OCI-LY7 (cell line): ENCODE results near the gene CELF3. TPM values are rescaled to one million over a fixed set of nuclear protein-coding genes. Genes with fewer than 3 reads are reported as not detected.

Experiments
- BruUV-seq: library from RNA; stranded (reverse); fragments of 400-500 nt; replicated peaks from 2 replicates; lab custom pipeline; 2021; lab: Mats Ljungman, UMichigan
- CTCF ChIA-PET: fragments of 300-600 bp; sonication (Branson Sonifier 250); formaldehyde crosslinking; loops from one replicate; lab custom pipeline; 2022; ENCODE audit warnings: antibody characterized with exemption; ENCODE audit not compliant: unreplicated experiment; lab: Charles Lee
- POLR2A ChIA-PET: fragments of 300-600 bp; sonication (Branson Sonifier 250); formaldehyde crosslinking; loops from one replicate; lab custom pipeline; 2022; ENCODE audit warnings: antibody characterized with exemption; lab: Charles Lee
- DNase-seq: peaks from one replicate; pipeline ENCODE4 v3.0.0-alpha.2; 2015; ENCODE audit warnings: low spot score
- H2AFZ ChIP-seq: fragments of 200-600 bp; sonication (generic), shearing (Covaris generic); 2 replicates; pipeline ENCODE4 v1.6.1; 2014; ENCODE audit warnings: mild to moderate bottlenecking, antibody characterized with exemption, low read length, moderate library complexity
- H3K27ac ChIP-seq: fragments of 200-600 bp; sonication (generic); 2 replicates; pipeline ENCODE4 v1.5.1; 2014; ENCODE audit warnings: mixed run types, low read depth, mild to moderate bottlenecking, moderate library complexity, low read length, inconsistent platforms; ENCODE audit not compliant: poor library complexity, severe bottlenecking
- H3K36me3 ChIP-seq: fragments of 200-600 bp; sonication (generic); 2 replicates; pipeline ENCODE4 v1.6.1; 2014; ENCODE audit warnings: mild to moderate bottlenecking, antibody characterized with exemption, low read length, moderate library complexity, mixed read lengths; ENCODE audit not compliant: insufficient read depth
- H3K4me1 ChIP-seq: fragments of 200-600 bp; sonication (generic); 2 replicates; pipeline ENCODE4 v1.5.1; 2014; ENCODE audit warnings: mild to moderate bottlenecking, low read length; ENCODE audit not compliant: insufficient read depth, poor library complexity, severe bottlenecking
- H3K4me2 ChIP-seq: fragments of 200-600 bp; sonication (generic); 2 replicates; pipeline ENCODE4 v1.6.1; 2014; ENCODE audit warnings: mild to moderate bottlenecking, low read length
- H3K4me3 ChIP-seq: fragments of 200-600 bp; sonication (generic); 2 replicates; pipeline ENCODE4 v1.5.1; 2014; ENCODE audit warnings: mild to moderate bottlenecking, low read depth, low read length; ENCODE audit not compliant: poor library complexity, severe bottlenecking
- H3K79me2 ChIP-seq: fragments of 200-600 bp; sonication (generic); 2 replicates; pipeline ENCODE4 v1.6.1; 2016; ENCODE audit warnings: low read depth, mild to moderate bottlenecking, low read length, moderate library complexity, mixed read lengths; ENCODE audit not compliant: insufficient read depth
- H3K9me2 ChIP-seq: fragments of 200-600 bp; sonication (generic); 2 replicates; pipeline ENCODE4 v1.6.1; 2016; ENCODE audit warnings: mild to moderate bottlenecking, low read length, mixed read lengths; ENCODE audit not compliant: insufficient read depth
- H3K9me3 ChIP-seq: fragments of 200-600 bp; sonication (generic); 2 replicates; pipeline ENCODE4 v1.6.1; 2014; ENCODE audit warnings: mild to moderate bottlenecking, mixed run types, low read length, mixed read lengths
- H4K20me1 ChIP-seq: fragments of 200-600 bp; sonication (generic); 2 replicates; pipeline ENCODE4 v1.6.1; 2014; ENCODE audit warnings: mild to moderate bottlenecking, antibody characterized with exemption, low read length, moderate library complexity, mixed read lengths; ENCODE audit not compliant: insufficient read depth
- CTCF ChIP-seq: fragments of 200-600 bp; sonication (generic); conservative IDR thresholded peaks from 2 replicates; pipeline ENCODE4 v1.5.1; 2014; ENCODE audit warnings: mild to moderate bottlenecking, antibody characterized with exemption, low read length, moderate library complexity, mixed read lengths
- EZH2phosphoT487 ChIP-seq: fragments of 200-600 bp; sonication (generic); IDR thresholded peaks from 2 replicates; pipeline ENCODE4 v1.6.1; 2018; ENCODE audit warnings: low read depth, borderline replicate concordance, mild to moderate bottlenecking, mixed run types, antibody characterized with exemption, low read length, moderate library complexity, mixed read lengths
- intact Hi-C: fragments of 100-400 bp; cut with micrococcal nuclease; formaldehyde crosslinking; loops from one replicate; pipeline ENCODE4 v1.10.0; 2022; ENCODE audit not compliant: unreplicated experiment
- total RNA-seq, 2 experiments: library from RNA; depleted of rRNA in 1 of 2; stranded (reverse); fragments of >200 nt in 1 of 2; shearing (Covaris generic) in 1 of 2; gene quantifications; 2 replicates each; pipeline ENCODE4 v1.2.3, GENCODE V29; 2014 to 2022

The CELF3 gene
- total RNA-seq, 2 experiments from 2014 or later, result not detected

GRCh38 chr1:151721788-151722510, 5.3 kb upstream of the CELF3 start:
- Histone ChIP-seq H3K9me2 (no peaks in the 10 kb centered on the region), H3K27ac (no peak overlapping the region), H3K4me1 (peaks cover 16% of the 10 kb centered on the region), H3K4me2 (peak overlapping the region; percentile 83), H3K9me3 (no peaks in the 10 kb centered on the region), H3K4me3 (peak overlapping the region; percentile 68), H3K79me2 (no peaks in the 10 kb centered on the region), H4K20me1 (no peaks in the 10 kb centered on the region), H3K36me3 (no peaks in the 10 kb centered on the region), H2AFZ (peak overlapping the region; percentile 51)
- intact Hi-C loops, result loop anchor here (5.0 kb wide), 1 partner anchor 130 kb away; no protein-coding TSS in a partner anchor
- CTCF ChIA-PET, result no interaction called here
- POLR2A ChIA-PET, result interaction anchor here (0.6 kb wide), 1 partner anchor 237 kb away, joined by 4 read pairs; no protein-coding TSS in a partner anchor
- DNase-seq, result no peak
- no peak for TF ChIP-seq EZH2phosphoT487
- TF ChIP-seq CTCF, result peak; percentile 49; the same call in 1 of the 2 replicates
- BruUV-seq, result no TSS peak

DNA sequence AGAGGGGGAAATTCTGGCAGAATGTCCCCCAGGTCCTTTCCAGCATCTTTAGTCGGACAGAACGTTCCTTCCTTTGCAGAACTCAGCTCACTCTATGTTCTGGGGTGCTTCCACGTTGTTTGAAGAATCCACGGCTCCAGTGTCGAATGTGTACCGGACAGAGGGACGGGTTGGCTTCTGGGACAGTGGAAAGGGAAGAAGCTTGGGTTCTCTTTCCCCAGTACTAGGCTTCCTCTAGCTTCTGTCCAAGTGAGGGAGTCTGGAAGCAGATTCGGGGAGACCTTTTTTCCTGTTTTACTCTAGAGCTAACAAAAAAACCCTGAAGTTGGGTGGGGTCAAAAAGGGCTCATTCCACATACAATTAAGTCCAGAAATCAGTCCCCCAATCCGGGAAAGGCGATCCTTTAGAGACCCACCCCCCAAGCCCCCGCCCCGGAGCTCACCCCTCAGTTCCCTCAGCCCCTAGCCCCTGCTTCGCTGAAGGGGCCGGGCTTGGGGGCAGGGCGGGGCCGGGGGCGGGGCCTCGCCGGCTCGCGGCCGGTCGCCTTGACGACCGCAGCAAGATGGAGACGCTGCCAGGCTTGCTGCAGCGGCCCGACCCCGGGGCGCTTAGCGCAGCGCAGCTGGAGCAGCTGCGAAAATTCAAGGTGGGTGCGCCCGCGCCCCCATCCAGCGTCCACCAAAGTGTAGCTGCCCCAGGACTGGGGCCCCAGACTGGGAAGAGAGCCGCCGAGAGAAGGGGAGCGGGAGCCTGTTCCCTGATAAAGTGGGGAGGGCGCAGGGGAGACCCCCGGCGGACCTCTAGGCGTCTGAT, 4.6 kb upstream of the CELF3 start, which contains the start of gene RIIAD1:
RIIAD1 (plus strand) TSS at position 549 of the 814 bp plus-strand sequence; CDS start at position 564, 15 bp downstream.
- H3K79me2 ChIP-seq, result no peaks in the 10 kb centered on the region
- no peak within 1 kb of the TSS for H3K27ac ChIP-seq
- H3K9me2 ChIP-seq, result no peaks in the 10 kb centered on the region
- no peak for TF ChIP-seq EZH2phosphoT487
- H2AFZ ChIP-seq, result peak within 1 kb of the TSS; percentile 60
- POLR2A ChIA-PET, result interaction anchor here (0.6 kb wide), 2 partner anchors 29 to 79 kb away, joined by 3 to 5 read pairs; no protein-coding TSS in a partner anchor
- peaks cover 16% of the 10 kb centered on the region for H3K4me1 ChIP-seq
- CTCF ChIA-PET, result interaction anchor here (0.7 kb wide), 1 partner anchor 277 kb away, joined by 8 read pairs; no protein-coding TSS in a partner anchor
- no peaks in the 10 kb centered on the region for H3K9me3 ChIP-seq
- no peaks in the 10 kb centered on the region for H4K20me1 ChIP-seq
- BruUV-seq, result no TSS peak
- H3K4me3 ChIP-seq, result peak within 1 kb of the TSS; percentile 68
- H3K4me2 ChIP-seq, result peak within 1 kb of the TSS; percentile 83
- intact Hi-C loops, result loop anchor here (5.0 kb wide), 1 partner anchor 129 kb away; no protein-coding TSS in a partner anchor
- DNase-seq, result peak; percentile 56
- no peaks in the 10 kb centered on the region for H3K36me3 ChIP-seq

GRCh38 chr1:151720554-151720953, 4.0 kb upstream of the CELF3 start:
- Histone ChIP-seq H3K4me1 (peaks cover 16% of the 10 kb centered on the region), H3K9me2 (no peaks in the 10 kb centered on the region), H3K27ac (no peak overlapping the region), H2AFZ (peak overlapping the region; percentile 60), H3K9me3 (no peaks in the 10 kb centered on the region), H3K36me3 (no peaks in the 10 kb centered on the region), H3K79me2 (no peaks in the 10 kb centered on the region), H3K4me3 (peak overlapping the region; percentile 68), H4K20me1 (no peaks in the 10 kb centered on the region), H3K4me2 (peak overlapping the region; percentile 83)
- ChIA-PET CTCF (interaction anchor here (0.7 kb wide), 1 partner anchor 278 kb away, joined by 8 read pairs; no protein-coding TSS in a partner anchor), POLR2A (interaction anchor here (0.6 kb wide), 2 partner anchors 29 to 79 kb away, joined by 3 to 5 read pairs; no protein-coding TSS in a partner anchor)
- BruUV-seq, result no TSS peak
- intact Hi-C loops, result loop anchor here (5.0 kb wide), 1 partner anchor 128 kb away; no protein-coding TSS in a partner anchor
- TF ChIP-seq CTCF, result no peak
- TF ChIP-seq EZH2phosphoT487, result no peak
- peak; percentile 10 for DNase-seq
